Measurements from ENCODE around the gene PPME1. TPM values are rescaled to one million over a fixed set of nuclear protein-coding genes. Genes with fewer than 3 reads are reported as not detected.

PPME1 gene
- total RNA-seq, 2 experiments from 2014 or later = 13.7 to 16.3 TPM

DNA sequence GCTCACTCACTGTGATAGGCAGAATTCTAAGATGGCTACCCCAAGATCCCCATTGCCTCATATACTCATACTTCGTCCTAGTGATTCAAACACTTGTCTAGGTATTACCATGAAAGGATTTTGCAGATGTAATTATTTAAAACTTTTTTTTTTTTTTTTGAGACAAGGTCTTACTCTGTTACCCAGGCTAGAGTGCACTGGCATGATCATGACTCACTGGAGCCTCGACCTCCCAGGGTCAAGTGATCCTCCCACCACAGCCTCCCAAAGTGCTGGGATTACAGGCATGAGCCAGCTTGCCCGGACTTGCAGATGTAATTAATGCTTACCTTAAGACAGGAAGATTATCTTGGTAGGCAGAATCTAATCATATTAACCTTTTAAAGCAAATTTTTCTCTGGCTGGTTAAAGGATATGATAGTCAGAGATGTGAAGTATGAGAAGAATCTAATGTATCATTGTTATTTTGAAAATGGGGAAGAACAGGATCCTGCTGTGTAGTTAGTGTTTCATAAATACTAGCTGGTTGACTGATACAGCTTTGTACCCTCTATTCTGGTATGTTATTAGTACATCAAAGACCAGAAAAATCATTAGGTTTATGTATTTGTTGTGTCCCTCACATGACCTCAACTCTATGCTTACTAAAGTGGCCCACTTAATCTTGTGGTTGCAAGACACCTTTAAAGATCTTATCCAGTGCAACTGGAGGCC, 35.8 kb upstream of the PPME1 start:
- H3K4me1 ChIP-seq (ENCODE audit: insufficient read depth, low read length) = no peaks in the 10 kb centered on the region
- ATAC-seq (ENCODE audit: poor library complexity) = no peak
- intact Hi-C loops (cut with DNase I, micrococcal nuclease) = no loop called here
- H3K9me3 Mint-ChIP-seq = no peaks in the 10 kb centered on the region
- peaks cover 86% of the 10 kb centered on the region for H3K36me3 Mint-ChIP-seq (ENCODE audit: low read depth)
- ChIA-PET POLR2A (no interaction called here), CTCF (interaction anchor here (0.9 kb wide), 1 partner anchor 11 kb away, joined by 3 read pairs; no protein-coding TSS in a partner anchor)
- H3K27ac Mint-ChIP-seq = no peak overlapping the region
- TF ChIP-seq, protein P1, sequence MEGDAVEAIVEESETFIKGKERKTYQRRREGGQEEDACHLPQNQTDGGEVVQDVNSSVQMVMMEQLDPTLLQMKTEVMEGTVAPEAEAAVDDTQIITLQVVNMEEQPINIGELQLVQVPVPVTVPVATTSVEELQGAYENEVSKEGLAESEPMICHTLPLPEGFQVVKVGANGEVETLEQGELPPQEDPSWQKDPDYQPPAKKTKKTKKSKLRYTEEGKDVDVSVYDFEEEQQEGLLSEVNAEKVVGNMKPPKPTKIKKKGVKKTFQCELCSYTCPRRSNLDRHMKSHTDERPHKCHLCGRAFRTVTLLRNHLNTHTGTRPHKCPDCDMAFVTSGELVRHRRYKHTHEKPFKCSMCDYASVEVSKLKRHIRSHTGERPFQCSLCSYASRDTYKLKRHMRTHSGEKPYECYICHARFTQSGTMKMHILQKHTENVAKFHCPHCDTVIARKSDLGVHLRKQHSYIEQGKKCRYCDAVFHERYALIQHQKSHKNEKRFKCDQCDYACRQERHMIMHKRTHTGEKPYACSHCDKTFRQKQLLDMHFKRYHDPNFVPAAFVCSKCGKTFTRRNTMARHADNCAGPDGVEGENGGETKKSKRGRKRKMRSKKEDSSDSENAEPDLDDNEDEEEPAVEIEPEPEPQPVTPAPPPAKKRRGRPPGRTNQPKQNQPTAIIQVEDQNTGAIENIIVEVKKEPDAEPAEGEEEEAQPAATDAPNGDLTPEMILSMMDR (IDR thresholded peaks at IDR 0.05) = no peak
- H3K27me3 Mint-ChIP-seq = no peaks in the 10 kb centered on the region
- H3K36me3 ChIP-seq (ENCODE audit: insufficient read depth, low read length) = peaks cover 46% of the 10 kb centered on the region
- H3K4me3 ChIP-seq (ENCODE audit: low read length) = no peak overlapping the region
- H3K4me1 Mint-ChIP-seq (ENCODE audit: low read depth) = no peaks in the 10 kb centered on the region
- no peaks in the 10 kb centered on the region for H3K27me3 ChIP-seq (ENCODE audit: control insufficient read depth in 1 of 2, insufficient read depth in 2 of 2, low read length in 2 of 2)
- no peak overlapping the region for H3K27ac ChIP-seq (ENCODE audit: low read depth in 1 of 2, low read length in 2 of 2)
- no peak overlapping the region for H3K4me3 Mint-ChIP-seq
- H3K9me3 ChIP-seq (ENCODE audit: control insufficient read depth in 1 of 2, insufficient read depth in 1 of 2, low read length in 2 of 2) = no peaks in the 10 kb centered on the region
- DNase-seq = no peak

DNA sequence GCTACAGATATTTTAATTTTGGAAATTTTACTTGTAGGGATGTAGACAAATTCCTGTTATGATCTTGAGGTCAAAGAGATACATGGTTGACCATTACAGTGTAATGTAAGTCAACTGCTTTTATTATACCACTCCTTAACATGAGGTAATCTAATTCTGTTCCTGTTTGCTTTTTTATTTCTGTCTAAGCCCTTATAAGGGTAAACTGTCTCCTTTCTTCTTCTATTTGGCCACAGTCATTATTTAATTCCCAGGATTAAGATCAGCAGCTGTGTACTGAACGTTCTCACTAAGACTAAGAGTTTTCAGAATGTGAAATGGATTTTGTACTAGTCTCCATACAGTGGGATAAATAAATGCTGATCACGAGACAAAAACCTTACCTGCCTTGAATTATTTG, 33.1 kb upstream of the PPME1 start:
- H3K9me3 Mint-ChIP-seq = no peaks in the 10 kb centered on the region
- H3K36me3 ChIP-seq (ENCODE audit: insufficient read depth, low read length) = peaks cover 37% of the 10 kb centered on the region
- H3K4me3 ChIP-seq (ENCODE audit: low read length) = no peak overlapping the region
- peaks cover 3% of the 10 kb centered on the region for H3K4me1 Mint-ChIP-seq (ENCODE audit: low read depth)
- no peak overlapping the region for H3K27ac ChIP-seq (ENCODE audit: low read depth in 1 of 2, low read length in 2 of 2)
- H3K4me1 ChIP-seq (ENCODE audit: insufficient read depth, low read length) = no peaks in the 10 kb centered on the region
- no peaks in the 10 kb centered on the region for H3K27me3 ChIP-seq (ENCODE audit: control insufficient read depth in 1 of 2, insufficient read depth in 2 of 2, low read length in 2 of 2)
- H3K9me3 ChIP-seq (ENCODE audit: control insufficient read depth in 1 of 2, insufficient read depth in 1 of 2, low read length in 2 of 2) = no peaks in the 10 kb centered on the region
- POLR2A ChIA-PET = no interaction called here
- DNase-seq (no peak), ATAC-seq (ENCODE audit: poor library complexity) (no peak)
- no peak overlapping the region for H3K27ac Mint-ChIP-seq
- no peak overlapping the region for H3K4me3 Mint-ChIP-seq
- H3K36me3 Mint-ChIP-seq (ENCODE audit: low read depth) = peaks cover 62% of the 10 kb centered on the region
- no peaks in the 10 kb centered on the region for H3K27me3 Mint-ChIP-seq
- intact Hi-C loops (cut with DNase I, micrococcal nuclease) = no loop called here
- TF ChIP-seq, protein P1 (IDR thresholded peaks at IDR 0.05) = no peak
- CTCF ChIA-PET = no interaction called here

DNA sequence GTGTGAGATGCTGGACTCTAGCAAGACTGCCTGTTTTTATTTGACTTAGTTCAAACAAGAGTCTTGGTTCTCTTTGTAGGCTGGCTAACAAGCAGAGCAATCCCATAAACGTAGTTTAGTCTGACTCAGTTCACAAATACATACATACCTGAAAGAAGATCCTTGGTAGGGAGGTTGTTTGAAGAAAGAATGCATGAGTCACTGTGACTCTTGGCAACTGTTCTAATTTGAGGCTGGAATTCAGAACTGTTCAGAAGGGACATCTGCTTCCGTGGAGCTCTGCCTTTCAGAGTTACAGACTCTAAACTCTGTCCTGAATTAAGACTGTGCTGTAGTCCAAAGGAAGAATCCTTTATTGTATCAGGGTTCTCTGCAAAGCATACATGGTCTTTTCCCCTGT, 32.5 kb upstream of the PPME1 start:
- Mint-ChIP-seq H3K4me1 (ENCODE audit: low read depth) (peaks cover 4% of the 10 kb centered on the region), H3K9me3 (no peaks in the 10 kb centered on the region), H3K27me3 (no peaks in the 10 kb centered on the region), H3K4me3 (no peak overlapping the region), H3K27ac (no peak overlapping the region), H3K36me3 (ENCODE audit: low read depth) (peaks cover 58% of the 10 kb centered on the region)
- H3K27me3 ChIP-seq (ENCODE audit: control insufficient read depth in 1 of 2, insufficient read depth in 2 of 2, low read length in 2 of 2) = no peaks in the 10 kb centered on the region
- ATAC-seq (ENCODE audit: poor library complexity) = no peak
- H3K9me3 ChIP-seq (ENCODE audit: control insufficient read depth in 1 of 2, insufficient read depth in 1 of 2, low read length in 2 of 2) = no peaks in the 10 kb centered on the region
- TF ChIP-seq, protein P1 (IDR thresholded peaks at IDR 0.05) = no peak
- POLR2A ChIA-PET = no interaction called here
- peaks cover 33% of the 10 kb centered on the region for H3K36me3 ChIP-seq (ENCODE audit: insufficient read depth, low read length)
- H3K27ac ChIP-seq (ENCODE audit: low read depth in 1 of 2, low read length in 2 of 2) = no peak overlapping the region
- no peak overlapping the region for H3K4me3 ChIP-seq (ENCODE audit: low read length)
- DNase-seq = no peak
- CTCF ChIA-PET = no interaction called here
- intact Hi-C loops (cut with DNase I, micrococcal nuclease) = no loop called here
- H3K4me1 ChIP-seq (ENCODE audit: insufficient read depth, low read length) = no peaks in the 10 kb centered on the region

All from CD4-positive, alpha-beta T cell (primary cell).